ENCODE data around the gene DHRS13.
A peak's percentile ranks its signal among the peaks of the same experiment; 100 is the strongest.

The DHRS13 gene

GRCh38 chr17:28926366-28926765 is 23.5 kb upstream of the DHRS13 start:
- Histone ChIP-seq H4K91ac (ENCODE audit: low read depth, low read length) (no peak overlapping the region), H3K79me2 (ENCODE audit: control insufficient read depth, insufficient read depth, low read length, poor library complexity) (no peaks in the 10 kb centered on the region), H4K12ac (ENCODE audit: low read depth, low read length) (no peak overlapping the region), H4K8ac (ENCODE audit: low read depth, low read length) (no peak overlapping the region), H3K9ac (ENCODE audit: low read length) (no peak overlapping the region), H3K18ac (ENCODE audit: low read length) (no peak overlapping the region), H2BK12ac (ENCODE audit: low read length) (no peak overlapping the region), H2AFZ (ENCODE audit: insufficient read depth, low read length, poor library complexity) (no peak overlapping the region), H3K4me3 (ENCODE audit: low read depth, low read length) (no peak overlapping the region), H2BK5ac (ENCODE audit: low read depth, low read length, poor library complexity) (no peak overlapping the region), H3K27me3 (ENCODE audit: insufficient read depth, low read length) (no peaks in the 10 kb centered on the region), H3K36me3 (ENCODE audit: control insufficient read depth in 1 of 2, insufficient read depth in 2 of 2, low read length in 2 of 2) (peaks cover 12 to 19% of the 10 kb centered on the region in 2 experiments), H3K79me1 (ENCODE audit: low read length) (no peaks in the 10 kb centered on the region), H2AK5ac (ENCODE audit: low read length) (no peak overlapping the region), H3K27ac (ENCODE audit: low read depth, low read length) (peak overlapping the region; percentile 40), H3K4ac (ENCODE audit: low read depth, low read length) (no peak overlapping the region), H2BK120ac (ENCODE audit: insufficient read depth, low read length, poor library complexity) (no peak overlapping the region), H3K4me2 (ENCODE audit: low read length) (no peak overlapping the region), H3K9me3 (ENCODE audit: insufficient read depth, low read depth, low read length) (no peaks in the 10 kb centered on the region), H3K4me1 (ENCODE audit: control insufficient read depth in 1 of 2, insufficient read depth in 2 of 2, low read length in 2 of 2) (peaks cover 7 to 12% of the 10 kb centered on the region in 2 experiments), H3K14ac (ENCODE audit: low read length) (no peak overlapping the region), H3K23ac (ENCODE audit: low read length) (no peak overlapping the region)
- no CpG with 5 or more reads among the region's 2 CpGs for WGBS (ENCODE audit: extremely low coverage, insufficient coverage, insufficient read length)
- no peak for DNase-seq

GRCh38 chr17:28925912-28926365 is 23.1 kb upstream of the DHRS13 start:
- Histone ChIP-seq H2AFZ (ENCODE audit: insufficient read depth, low read length, poor library complexity) (no peak overlapping the region), H3K79me1 (ENCODE audit: low read length) (no peaks in the 10 kb centered on the region), H2AK5ac (ENCODE audit: low read length) (no peak overlapping the region), H3K14ac (ENCODE audit: low read length) (no peak overlapping the region), H3K4ac (ENCODE audit: low read depth, low read length) (no peak overlapping the region), H3K4me1 (ENCODE audit: control insufficient read depth in 1 of 2, insufficient read depth in 2 of 2, low read length in 2 of 2) (peaks cover 7 to 12% of the 10 kb centered on the region in 2 experiments), H3K27ac (ENCODE audit: low read depth, low read length) (no peak overlapping the region), H3K4me2 (ENCODE audit: low read length) (no peak overlapping the region), H3K9ac (ENCODE audit: low read length) (no peak overlapping the region), H3K18ac (ENCODE audit: low read length) (no peak overlapping the region), H3K79me2 (ENCODE audit: control insufficient read depth, insufficient read depth, low read length, poor library complexity) (no peaks in the 10 kb centered on the region), H4K8ac (ENCODE audit: low read depth, low read length) (no peak overlapping the region), H3K9me3 (ENCODE audit: insufficient read depth, low read depth, low read length) (no peaks in the 10 kb centered on the region), H3K23ac (ENCODE audit: low read length) (no peak overlapping the region), H2BK12ac (ENCODE audit: low read length) (no peak overlapping the region), H3K4me3 (ENCODE audit: low read depth, low read length) (no peak overlapping the region), H3K36me3 (ENCODE audit: control insufficient read depth in 1 of 2, insufficient read depth in 2 of 2, low read length in 2 of 2) (peaks cover 16 to 23% of the 10 kb centered on the region in 2 experiments), H4K91ac (ENCODE audit: low read depth, low read length) (no peak overlapping the region), H2BK5ac (ENCODE audit: low read depth, low read length, poor library complexity) (no peak overlapping the region), H3K27me3 (ENCODE audit: insufficient read depth, low read length) (no peaks in the 10 kb centered on the region), H2BK120ac (ENCODE audit: insufficient read depth, low read length, poor library complexity) (no peak overlapping the region), H4K12ac (ENCODE audit: low read depth, low read length) (no peak overlapping the region)
- WGBS (ENCODE audit: extremely low coverage, insufficient coverage, insufficient read length): no CpG with 5 or more reads among the region's 2 CpGs
- DNase-seq: no peak

- Histone ChIP-seq H3K18ac (ENCODE audit: low read length) (no peak overlapping the region), H2BK12ac (ENCODE audit: low read length) (no peak overlapping the region), H3K27ac (ENCODE audit: low read depth, low read length) (no peak overlapping the region), H3K23ac (ENCODE audit: low read length) (no peak overlapping the region), H3K4me2 (ENCODE audit: low read length) (no peak overlapping the region), H3K36me3 (ENCODE audit: control insufficient read depth in 1 of 2, insufficient read depth in 2 of 2, low read length in 2 of 2) (peaks cover 33 to 59% of the 10 kb centered on the region in 2 experiments), H3K79me2 (ENCODE audit: control insufficient read depth, insufficient read depth, low read length, poor library complexity) (no peaks in the 10 kb centered on the region), H3K14ac (ENCODE audit: low read length) (no peak overlapping the region), H3K4me1 (ENCODE audit: control insufficient read depth in 1 of 2, insufficient read depth in 2 of 2, low read length in 2 of 2) (no peaks in the 10 kb centered on the region), H2AK5ac (ENCODE audit: low read length) (no peak overlapping the region), H3K9me3 (ENCODE audit: insufficient read depth, low read depth, low read length) (no peaks in the 10 kb centered on the region), H2AFZ (ENCODE audit: insufficient read depth, low read length, poor library complexity) (no peak overlapping the region), H3K79me1 (ENCODE audit: low read length) (no peaks in the 10 kb centered on the region), H3K9ac (ENCODE audit: low read length) (no peak overlapping the region), H2BK5ac (ENCODE audit: low read depth, low read length, poor library complexity) (no peak overlapping the region), H3K4me3 (ENCODE audit: low read depth, low read length) (no peak overlapping the region), H3K4ac (ENCODE audit: low read depth, low read length) (no peak overlapping the region), H4K91ac (ENCODE audit: low read depth, low read length) (no peak overlapping the region), H4K12ac (ENCODE audit: low read depth, low read length) (no peak overlapping the region), H2BK120ac (ENCODE audit: insufficient read depth, low read length, poor library complexity) (no peak overlapping the region), H3K27me3 (ENCODE audit: insufficient read depth, low read length) (no peaks in the 10 kb centered on the region), H4K8ac (ENCODE audit: low read depth, low read length) (no peak overlapping the region)
- no peak for DNase-seq
Observed at GRCh38 chr17:28920201-28920600, 17.3 kb upstream of the DHRS13 start.

- Histone ChIP-seq H4K91ac (ENCODE audit: low read depth, low read length) (no peak overlapping the region), H3K79me1 (ENCODE audit: low read length) (no peaks in the 10 kb centered on the region), H3K23ac (ENCODE audit: low read length) (no peak overlapping the region), H3K4ac (ENCODE audit: low read depth, low read length) (no peak overlapping the region), H4K12ac (ENCODE audit: low read depth, low read length) (no peak overlapping the region), H4K8ac (ENCODE audit: low read depth, low read length) (no peak overlapping the region), H2BK5ac (ENCODE audit: low read depth, low read length, poor library complexity) (no peak overlapping the region), H3K18ac (ENCODE audit: low read length) (no peak overlapping the region), H3K79me2 (ENCODE audit: control insufficient read depth, insufficient read depth, low read length, poor library complexity) (no peaks in the 10 kb centered on the region), H3K4me3 (ENCODE audit: low read depth, low read length) (no peak overlapping the region), H2AFZ (ENCODE audit: insufficient read depth, low read length, poor library complexity) (no peak overlapping the region), H3K36me3 (ENCODE audit: control insufficient read depth in 1 of 2, insufficient read depth in 2 of 2, low read length in 2 of 2) (peaks cover 35 to 64% of the 10 kb centered on the region in 2 experiments), H3K4me2 (ENCODE audit: low read length) (no peak overlapping the region), H3K14ac (ENCODE audit: low read length) (no peak overlapping the region), H3K27me3 (ENCODE audit: insufficient read depth, low read length) (no peaks in the 10 kb centered on the region), H3K9ac (ENCODE audit: low read length) (no peak overlapping the region), H3K27ac (ENCODE audit: low read depth, low read length) (no peak overlapping the region), H2BK120ac (ENCODE audit: insufficient read depth, low read length, poor library complexity) (no peak overlapping the region), H2AK5ac (ENCODE audit: low read length) (no peak overlapping the region), H3K9me3 (ENCODE audit: insufficient read depth, low read depth, low read length) (no peaks in the 10 kb centered on the region), H3K4me1 (ENCODE audit: control insufficient read depth in 1 of 2, insufficient read depth in 2 of 2, low read length in 2 of 2) (no peaks in the 10 kb centered on the region), H2BK12ac (ENCODE audit: low read length) (no peak overlapping the region)
- WGBS (ENCODE audit: extremely low coverage, insufficient coverage, insufficient read length): no CpG with 5 or more reads among the region's 2 CpGs
- no peak for DNase-seq
Observed at GRCh38 chr17:28918295-28918694, 15.4 kb upstream of the DHRS13 start.
